Endothelial cell of umbilical vein (primary cell): ENCODE data around the gene CCNY. TPM values are rescaled to one million over a fixed set of nuclear protein-coding genes. Genes with fewer than 3 reads are reported as not detected.
A peak's percentile ranks its signal among the peaks of the same experiment; 100 is the strongest.

Experiments
- BruUV-seq: library from RNA; stranded (reverse); fragments of 400-500 nt; replicated peaks from 2 replicates; lab custom pipeline; 2021; lab: Mats Ljungman, UMichigan
- CTCF ChIA-PET: fragments of 300-600, 350-600 bp; sonication (Branson Sonifier 250); formaldehyde crosslinking; loops from one replicate; lab custom pipeline; 2021; ENCODE audit warnings: antibody characterized with exemption, inconsistent platforms; lab: Charles Lee
- POLR2A ChIA-PET: fragments of 300-600, 350-600 bp; sonication (Branson Sonifier 250); formaldehyde crosslinking; loops from one replicate; lab custom pipeline; 2021; ENCODE audit warnings: antibody characterized with exemption, inconsistent platforms; lab: Charles Lee
- DNase-seq: peaks from one replicate; pipeline ENCODE4 v3.0.0-alpha.2; 2011; ENCODE audit warnings: low read depth, low spot score
- FAIRE-seq: peaks from 2 replicates; lab custom pipeline; 2011; peaks lifted over from hg19 to GRCh38; lab: Jason Lieb, UNC
- H2AFZ ChIP-seq: 2 replicates; pipeline ENCODE4 v1.6.0; 2012; ENCODE audit warnings: low read depth, low read length, control low read depth, inconsistent platforms
- H3K27ac ChIP-seq: 2 replicates; pipeline ENCODE4 v1.5.1; 2011; ENCODE audit warnings: low read depth, mild to moderate bottlenecking, control low read depth, low read length, moderate library complexity; ENCODE audit not compliant: insufficient read depth
- H3K27me3 ChIP-seq, 2 experiments: 2 replicates each; pipeline versions ENCODE4 v1.6.0 to v1.6.1; 2011; ENCODE audit warnings: low read length in 2 of 2, mixed read lengths in 1 of 2; ENCODE audit not compliant: control insufficient read depth in 2 of 2, insufficient read depth in 2 of 2
- H3K36me3 ChIP-seq, 2 experiments: 2 replicates in 1 of 2; 3 replicates in 1 of 2; pipeline ENCODE4 v1.5.1; 2011; ENCODE audit warnings: low read length in 2 of 2, mild to moderate bottlenecking in 1 of 2, moderate library complexity in 1 of 2; ENCODE audit not compliant: control insufficient read depth in 2 of 2, insufficient read depth in 2 of 2; ENCODE audit errors: extremely low read depth in 1 of 2
- H3K4me1 ChIP-seq: 3 replicates; pipeline ENCODE4 v1.5.1; 2011; ENCODE audit warnings: mild to moderate bottlenecking, low read length; ENCODE audit not compliant: control insufficient read depth, insufficient read depth; ENCODE audit errors: extremely low read depth
- H3K4me2 ChIP-seq: 2 replicates; pipeline ENCODE4 v1.6.1; 2011; ENCODE audit warnings: low read length, control low read depth, mixed read lengths; ENCODE audit not compliant: insufficient read depth
- H3K4me3 ChIP-seq, 3 experiments: fragments of 200-600 bp in 1 of 3; sonication (generic), shearing (Covaris generic) in 1 of 3; replicated peaks in 1 of 3; 2 replicates each; pipeline ENCODE4 v1.5.1; 2011 to 2016; ENCODE audit warnings: control low read depth in 3 of 3, low read length in 3 of 3, mild to moderate bottlenecking in 2 of 3, inconsistent platforms in 1 of 3, low read depth in 1 of 3, moderate library complexity in 1 of 3; ENCODE audit not compliant: insufficient read depth in 1 of 3
- H3K79me2 ChIP-seq: 2 replicates; pipeline ENCODE4 v1.6.0; 2012; ENCODE audit warnings: low read length, inconsistent platforms; ENCODE audit not compliant: control insufficient read depth, insufficient read depth
- H3K9ac ChIP-seq: replicated peaks from 2 replicates; pipeline ENCODE3; 2011; ENCODE audit warnings: low read length, control low read depth; ENCODE audit not compliant: insufficient read depth; ENCODE audit errors: extremely low read depth
- H3K9me1 ChIP-seq: replicated peaks from 3 replicates; pipeline ENCODE4 v1.6.0; 2011; ENCODE audit warnings: mild to moderate bottlenecking, low read length; ENCODE audit not compliant: control insufficient read depth, insufficient read depth; ENCODE audit errors: extremely low read depth
- H3K9me3 ChIP-seq: replicated peaks from 2 replicates; pipeline ENCODE4 v1.5.1; 2012; ENCODE audit warnings: low read length, inconsistent platforms; ENCODE audit not compliant: control insufficient read depth, insufficient read depth
- H4K20me1 ChIP-seq: replicated peaks from 2 replicates; pipeline ENCODE3; 2011; ENCODE audit warnings: mild to moderate bottlenecking, low read length; ENCODE audit not compliant: control insufficient read depth, insufficient read depth; ENCODE audit errors: extremely low read depth
- CTCF ChIP-seq, 2 donors: IDR thresholded peaks; 1 replicate in 1 of 2; 2 replicates in 1 of 2; pipeline ENCODE4 v1.5.1; 2011; ENCODE audit warnings: low read length in 2 of 2, mild to moderate bottlenecking in 2 of 2, moderate library complexity in 2 of 2, control low read depth in 1 of 2, inconsistent platforms in 1 of 2, low read depth in 1 of 2; ENCODE audit not compliant: insufficient read depth in 1 of 2; ENCODE audit errors: extremely low read depth in 1 of 2
- GATA2 ChIP-seq: IDR thresholded peaks from 2 replicates; pipeline ENCODE4 v1.7.0; 2011; ENCODE audit warnings: low read depth, mild to moderate bottlenecking, moderate library complexity, mixed read lengths, low read length; ENCODE audit not compliant: insufficient read length, insufficient read depth
- MAX ChIP-seq: IDR thresholded peaks from 2 replicates; pipeline ENCODE4 v1.6.1; 2011; ENCODE audit not compliant: insufficient read depth, insufficient read length
- dilution Hi-C: fragments of 300-500 bp; cut with MboI; formaldehyde crosslinking; loops from one replicate; pipeline ENCODE4 v1.15.0; 2019; ENCODE audit warnings: low sequenced_read_pairs; ENCODE audit not compliant: extremely low pct_ligation_motif_present
- intact Hi-C: fragments of 100-400 bp; cut with micrococcal nuclease; formaldehyde crosslinking; loops from one replicate; pipeline ENCODE4 v1.10.0; 2022
- polyA plus RNA-seq, 4 experiments: library from polyadenylated mRNA; depleted of rRNA in 3 of 4; stranded (reverse) in 3 of 4; unstranded in 1 of 4; fragments of >200 nt; gene quantifications; 2 replicates each; pipeline versions ENCODE4 v1.2.1 to v1.2.3, GENCODE V29; 2011 to 2012; ENCODE audit warnings: missing spikeins in 1 of 4
- total RNA-seq: library from RNA; stranded (reverse); gene quantifications from 2 replicates; pipeline ENCODE4 v1.2.3, GENCODE V29; 2021

The CCNY gene
- total and polyA plus RNA-seq, 2 donors (not counting 3 experiments of a cell fraction or from before 2014, with no cell fraction given): 61.5 to 107 TPM

- CTCF ChIA-PET: interaction anchor here (1.0 to 2.4 kb wide), 7 partner anchors 10 to 74 kb away, joined by 3 to 8 read pairs (median 5); no protein-coding TSS in a partner anchor
- FAIRE-seq: peak; percentile 71
Observed at GRCh38 chr10:35495521-35496119, 159.3 kb downstream of the CCNY start.

More at GRCh38 chr10:35495521-35496119, 159.3 kb downstream of the CCNY start:
- Histone ChIP-seq H2AFZ (no peak overlapping the region), H3K79me2 (peaks cover 80% of the 10 kb centered on the region), H3K36me3 (no peaks in the 10 kb centered on the region), H3K4me3 (no peak overlapping the region), H3K9me1 (no peaks in the 10 kb centered on the region), H3K27me3 (no peaks in the 10 kb centered on the region), H4K20me1 (no peaks in the 10 kb centered on the region), H3K27ac (peak overlapping the region; percentile 36), H3K4me1 (peaks cover 22% of the 10 kb centered on the region), H3K4me2 (peak overlapping the region; percentile 40), H3K9ac (peak overlapping the region; percentile 12), H3K9me3 (no peaks in the 10 kb centered on the region)
- peak; percentile 32 for TF ChIP-seq GATA2
- TF ChIP-seq MAX: no peak
- TF ChIP-seq CTCF (IDR thresholded peaks at IDR 0.05; ENCODE audit: extremely low read depth in 1 of 2, insufficient read depth in 1 of 2, low read depth in 1 of 2, low read length in 2 of 2): no peak
- dilution Hi-C loops (no loop called here), intact Hi-C loops (loop anchor here (1.0 to 2.0 kb wide), 2 partner anchors 9 to 159 kb away; partner anchors contain the start of gene CCNY)
- BruUV-seq: no TSS peak
- peak; percentile 34 for DNase-seq
- POLR2A ChIA-PET: no interaction called here
